RWPE1 (cell line): Measurements from ENCODE around the gene IL11RA.

Experiments
- CTCF ChIA-PET: fragments of 350-600 bp; sonication (Branson Sonifier 250); formaldehyde crosslinking; extraction: SDS; loops from one replicate; lab custom pipeline; 2021; lab: Yijun Ruan, JAX
- POLR2A ChIA-PET: fragments of 400-600 bp; formaldehyde crosslinking; extraction: SDS; loops from one replicate; lab custom pipeline; 2020; ENCODE audit warnings: antibody characterized with exemption; ENCODE audit not compliant: low non-redundant PET; lab: Yijun Ruan, JAX
- DNase-seq: peaks from one replicate; pipeline ENCODE4 v3.0.0; 2012; ENCODE audit warnings: low spot score
- H3K27ac ChIP-seq: fragments of 450-650 bp; 2 replicates; pipeline ENCODE4 v1.5.1; 2017
- TF ChIP-seq, protein P1 (sequence below): fragments of 450-650 bp; conservative IDR thresholded peaks from 2 replicates; pipeline ENCODE4 v1.5.1; 2017; ENCODE audit warnings: low read depth, mild to moderate bottlenecking

IL11RA gene

DNA sequence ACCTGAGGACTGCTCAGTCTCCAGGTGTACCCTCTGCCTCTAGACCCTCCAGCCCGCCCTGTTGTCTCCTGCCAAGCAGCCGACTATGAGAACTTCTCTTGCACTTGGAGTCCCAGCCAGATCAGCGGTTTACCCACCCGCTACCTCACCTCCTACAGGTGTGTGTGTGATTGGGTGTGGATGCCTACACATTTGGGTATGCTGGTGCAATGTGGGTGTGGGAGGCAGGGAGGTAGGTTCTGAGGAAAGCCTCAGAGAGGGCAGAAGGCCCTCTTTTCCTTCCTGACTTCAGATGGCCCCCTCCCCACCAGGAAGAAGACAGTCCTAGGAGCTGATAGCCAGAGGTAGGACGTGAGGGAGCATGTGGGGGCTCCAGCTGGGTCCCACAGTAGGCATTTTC is 5.0 kb downstream of the IL11RA start:
- H3K27ac ChIP-seq: no peak overlapping the region
- ChIA-PET CTCF (interaction anchor here (1.4 kb wide), 1 partner anchor 22 kb away, joined by 3 read pairs; no protein-coding TSS in a partner anchor), POLR2A (no interaction called here)
- TF ChIP-seq, protein P1, sequence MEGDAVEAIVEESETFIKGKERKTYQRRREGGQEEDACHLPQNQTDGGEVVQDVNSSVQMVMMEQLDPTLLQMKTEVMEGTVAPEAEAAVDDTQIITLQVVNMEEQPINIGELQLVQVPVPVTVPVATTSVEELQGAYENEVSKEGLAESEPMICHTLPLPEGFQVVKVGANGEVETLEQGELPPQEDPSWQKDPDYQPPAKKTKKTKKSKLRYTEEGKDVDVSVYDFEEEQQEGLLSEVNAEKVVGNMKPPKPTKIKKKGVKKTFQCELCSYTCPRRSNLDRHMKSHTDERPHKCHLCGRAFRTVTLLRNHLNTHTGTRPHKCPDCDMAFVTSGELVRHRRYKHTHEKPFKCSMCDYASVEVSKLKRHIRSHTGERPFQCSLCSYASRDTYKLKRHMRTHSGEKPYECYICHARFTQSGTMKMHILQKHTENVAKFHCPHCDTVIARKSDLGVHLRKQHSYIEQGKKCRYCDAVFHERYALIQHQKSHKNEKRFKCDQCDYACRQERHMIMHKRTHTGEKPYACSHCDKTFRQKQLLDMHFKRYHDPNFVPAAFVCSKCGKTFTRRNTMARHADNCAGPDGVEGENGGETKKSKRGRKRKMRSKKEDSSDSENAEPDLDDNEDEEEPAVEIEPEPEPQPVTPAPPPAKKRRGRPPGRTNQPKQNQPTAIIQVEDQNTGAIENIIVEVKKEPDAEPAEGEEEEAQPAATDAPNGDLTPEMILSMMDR: no peak
- DNase-seq: no peak

- TF ChIP-seq, protein P1: no peak
- DNase-seq: no peak
- no peak overlapping the region for H3K27ac ChIP-seq
- POLR2A ChIA-PET: no interaction called here
- CTCF ChIA-PET: no interaction called here
Measured at GRCh38 chr9:34658461-34658860, 6.5 kb downstream of the IL11RA start.

DNA sequence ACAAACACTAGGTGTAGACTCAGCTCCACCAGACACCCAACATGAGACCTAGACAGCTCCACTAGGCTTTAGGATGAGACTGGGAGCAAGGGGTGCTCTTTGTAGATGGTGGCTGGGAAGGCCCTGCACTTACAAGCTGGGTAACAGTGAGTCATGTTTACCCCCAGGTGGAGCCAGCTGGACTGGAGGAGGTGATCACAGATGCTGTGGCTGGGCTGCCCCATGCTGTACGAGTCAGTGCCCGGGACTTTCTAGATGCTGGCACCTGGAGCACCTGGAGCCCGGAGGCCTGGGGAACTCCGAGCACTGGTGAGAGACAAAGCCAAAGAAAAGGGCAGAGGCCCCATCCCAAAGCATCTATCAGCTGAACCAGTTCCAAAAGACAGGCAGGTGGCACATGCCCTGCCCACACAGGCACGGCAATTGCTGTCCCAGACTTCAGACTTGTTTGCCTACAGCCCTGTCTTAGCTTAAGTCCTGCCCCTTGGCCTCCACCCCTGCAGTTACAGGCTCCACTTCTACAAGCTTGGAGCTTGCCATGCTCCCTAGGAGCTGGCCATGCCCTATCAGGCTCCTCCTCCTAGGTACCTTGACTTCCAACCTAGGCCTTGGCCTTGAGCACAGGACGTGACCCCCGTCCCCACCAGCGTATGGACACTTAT is 7.7 kb downstream of the IL11RA start:
- TF ChIP-seq, protein P1: no peak
- H3K27ac ChIP-seq: 0 out of 2 replicates have a peak overlapping the region, but pooled peaks have one; percentile 2
- DNase-seq: peak; percentile 48
- CTCF ChIA-PET: interaction anchor here (0.6 to 2.9 kb wide), 3 partner anchors 24 to 123 kb away, joined by 3 to 10 read pairs (median 4); no protein-coding TSS in a partner anchor
- POLR2A ChIA-PET: no interaction called here

GRCh38 chr9:34662526-34663302 is 10.7 kb downstream of the IL11RA start, which contains the start of gene CCL27:
Gene CCL27 (minus strand): TSS chr9:34662657. CDS start chr9:34662633, 24 bp downstream.
- ChIA-PET CTCF (interaction anchor here (0.7 to 2.9 kb wide), 5 partner anchors 10 to 40 kb away, joined by 3 to 10 read pairs (median 5); partner anchors contain the start of gene GALT), POLR2A (no interaction called here)
- peak within 1 kb of the TSS; percentile 93 for H3K27ac ChIP-seq
- DNase-seq: peak; percentile 41
- TF ChIP-seq, protein P1: no peak

GRCh38 chr9:34663303-34663605 is 11.3 kb downstream of the IL11RA start:
- H3K27ac ChIP-seq: peak overlapping the region; percentile 93
- DNase-seq: no peak
- ChIA-PET CTCF (interaction anchor here (0.7 to 1.6 kb wide), 3 partner anchors 17 to 39 kb away, joined by 3 to 5 read pairs (median 5); partner anchors contain the start of gene GALT), POLR2A (no interaction called here)
- TF ChIP-seq, protein P1: no peak
